H54 (cell line): ENCODE measurements around the gene SRGAP3.

ENCODE experiments used
- DNase-seq: peaks from one replicate; pipeline ENCODE4 v3.0.0; 2011; ENCODE audit warnings: low spot score, mixed read lengths; ENCODE audit not compliant: insufficient read length
- FAIRE-seq: peaks from 3 replicates; lab custom pipeline; 2011; peaks lifted over from hg19 to GRCh38; lab: Jason Lieb, UNC
- POLR2A ChIP-seq: IDR thresholded peaks from 2 replicates; pipeline ENCODE4 v1.6.1; 2011; ENCODE audit warnings: low read depth, mild to moderate bottlenecking, low read length

Gene SRGAP3

DNA sequence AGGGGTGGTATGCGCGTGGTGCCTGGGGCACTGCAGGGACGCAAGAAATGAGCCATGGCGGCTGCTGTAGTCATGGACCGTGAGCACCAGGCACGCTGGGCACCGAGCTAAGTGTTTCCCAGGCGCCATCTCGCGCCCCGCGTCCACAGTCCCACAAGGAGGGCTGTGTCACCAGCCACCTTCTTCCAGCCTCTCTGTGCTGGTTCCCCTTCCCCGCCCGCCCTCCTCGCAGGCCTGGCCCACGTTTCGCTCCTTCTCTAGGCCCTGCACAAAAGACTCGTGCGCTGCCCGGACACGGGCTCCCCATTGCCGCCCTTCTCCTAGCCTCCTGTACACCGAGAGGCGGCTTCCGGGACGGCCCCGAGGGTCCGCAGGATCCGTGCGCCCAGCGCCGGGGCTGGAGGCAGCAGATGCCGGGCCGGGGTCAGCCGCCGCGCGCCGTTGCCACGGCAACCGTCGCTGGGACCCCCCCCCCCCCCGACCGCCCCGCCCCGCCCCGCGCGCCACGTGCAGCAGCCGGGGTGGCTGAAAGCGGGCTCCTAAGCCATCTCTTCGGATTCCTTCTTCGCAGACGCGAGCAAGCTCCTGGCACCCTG, 113.4 kb downstream of the SRGAP3 start:
- no peak for TF ChIP-seq POLR2A
- DNase-seq (no peak), FAIRE-seq (no peak)

- FAIRE-seq (no peak), DNase-seq (no peak)
- TF ChIP-seq POLR2A: no peak
Observed at GRCh38 chr3:9135526-9135925, 113.9 kb downstream of the SRGAP3 start.

DNA sequence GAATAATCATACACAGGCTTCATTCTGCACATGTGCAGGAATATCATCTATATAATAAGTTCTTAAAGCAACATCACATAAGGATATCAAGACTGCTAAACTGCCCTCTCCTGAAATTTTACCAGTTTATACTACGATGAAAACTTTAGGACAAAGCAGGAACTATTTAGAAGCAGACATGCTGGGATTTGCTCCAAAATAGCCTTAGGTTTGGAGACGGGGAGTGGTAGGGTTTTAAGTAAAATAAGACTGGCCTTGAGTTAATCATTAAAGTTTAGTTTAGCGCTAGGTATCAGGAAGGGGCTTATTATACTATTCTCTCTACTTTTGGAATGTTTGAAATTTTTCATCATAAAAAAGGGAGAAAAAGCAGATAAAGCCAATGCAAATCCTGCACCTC, 115.8 kb downstream of the SRGAP3 start:
- DNase-seq (no peak), FAIRE-seq (no peak)
- no peak for TF ChIP-seq POLR2A

- FAIRE-seq: no peak
- TF ChIP-seq POLR2A: no peak
- no peak for DNase-seq
Observed at GRCh38 chr3:9130345-9131305, 118.8 kb downstream of the SRGAP3 start.

DNA sequence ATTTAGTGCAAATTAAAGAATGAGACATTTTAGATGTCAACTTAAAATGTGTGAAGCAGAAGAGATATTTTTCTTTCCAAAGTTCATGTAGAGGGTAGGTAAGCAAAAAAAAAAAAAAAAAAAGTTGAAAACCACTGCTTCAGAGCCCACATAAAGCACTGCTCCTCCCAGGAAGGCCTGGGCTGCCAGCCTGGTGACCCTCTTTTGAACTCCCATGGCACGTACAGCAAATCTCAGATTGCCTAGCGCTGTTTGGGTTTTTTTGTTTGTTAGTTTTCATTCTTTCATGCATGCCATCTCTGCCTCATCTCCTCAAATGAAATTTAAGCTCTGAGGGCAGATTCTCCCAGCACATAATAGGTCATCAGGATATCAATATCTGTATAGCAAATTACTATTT, 120.1 kb downstream of the SRGAP3 start:
- DNase-seq (no peak), FAIRE-seq (no peak)
- TF ChIP-seq POLR2A: no peak

GRCh38 chr3:9125278-9125951, 124.0 kb downstream of the SRGAP3 start:
- no peak for TF ChIP-seq POLR2A
- no peak for FAIRE-seq
- DNase-seq: no peak

- no peak for FAIRE-seq
- no peak for TF ChIP-seq POLR2A
- no peak for DNase-seq
Observed at GRCh38 chr3:9124730-9125129, 124.7 kb downstream of the SRGAP3 start.

GRCh38 chr3:9123840-9124239, 125.6 kb downstream of the SRGAP3 start:
- FAIRE-seq (no peak), DNase-seq (no peak)
- TF ChIP-seq POLR2A: no peak

GRCh38 chr3:9122732-9123364, 126.6 kb downstream of the SRGAP3 start:
- DNase-seq: no peak
- no peak for TF ChIP-seq POLR2A
- no peak for FAIRE-seq

GRCh38 chr3:9121366-9122001, 128.0 kb downstream of the SRGAP3 start:
- no peak for TF ChIP-seq POLR2A
- FAIRE-seq (no peak), DNase-seq (no peak)

DNA sequence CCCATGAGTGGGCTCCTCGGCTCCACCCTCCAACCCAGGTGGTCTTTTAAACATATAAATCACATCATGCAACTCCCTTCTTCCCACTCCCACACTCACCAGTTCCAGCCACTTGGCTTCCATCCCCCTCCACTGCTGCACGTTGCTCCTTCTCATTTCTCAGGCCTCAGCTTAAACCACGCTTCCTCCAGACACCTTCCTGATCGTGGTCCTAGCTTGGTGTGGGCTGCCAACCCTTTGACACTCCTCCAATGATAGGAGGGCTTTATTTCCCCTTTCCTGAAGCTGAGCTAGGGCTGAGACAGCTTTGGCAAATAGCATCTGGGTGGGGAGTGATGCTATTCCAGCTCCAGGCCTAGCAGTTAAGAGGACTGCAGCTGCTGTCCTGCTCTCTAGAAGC, 130.1 kb downstream of the SRGAP3 start:
- FAIRE-seq: no peak
- no peak for DNase-seq
- TF ChIP-seq POLR2A: no peak

GRCh38 chr3:9118222-9118621, 131.2 kb downstream of the SRGAP3 start:
- no peak for TF ChIP-seq POLR2A
- DNase-seq (no peak), FAIRE-seq (no peak)

- FAIRE-seq: no peak
- DNase-seq: no peak
- TF ChIP-seq POLR2A: no peak
Observed at GRCh38 chr3:9117220-9117619, 132.2 kb downstream of the SRGAP3 start.
